Ureter (tissue), 1 donor: ENCODE measurements around the gene KDM3B. TPM values are rescaled to one million over a fixed set of nuclear protein-coding genes. Genes with fewer than 3 reads are reported as not detected.
A peak's percentile ranks its signal among the peaks of the same experiment; 100 is the strongest.
"Not testable (repeated sequence)": the region's sequence is repeated elsewhere in the genome, so short reads cannot be mapped to it uniquely, and the experiment has no call there.

Experiments used
- DNase-seq: peaks from one replicate; pipeline ENCODE4 v3.0.0-alpha.2; 2020; ENCODE audit warnings: low spot score
- total RNA-seq: library from RNA; stranded (reverse); gene quantifications from one replicate; pipeline ENCODE4 v1.2.4, GENCODE V29; 2023
- donor health status: DM: yes; HTN: yes; CAD: no.

The KDM3B gene
- total RNA-seq, 1 donor from 2014 or later: 79.8 TPM

DNA sequence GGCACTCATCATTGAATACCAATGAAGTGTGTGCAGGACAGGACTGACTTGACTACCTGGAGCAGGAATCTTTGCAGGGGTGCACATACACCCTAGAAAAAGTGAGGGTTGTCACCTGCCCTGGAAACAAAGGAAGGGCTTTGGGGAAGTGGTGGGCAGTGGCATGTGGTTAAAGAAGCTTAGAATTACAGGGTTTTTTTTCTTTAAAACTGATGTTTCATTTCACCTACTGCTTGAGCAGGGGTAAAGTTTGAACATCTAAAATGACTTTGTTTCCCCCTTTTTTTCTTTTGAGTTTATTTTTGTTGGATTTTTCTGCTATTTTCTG, 2.0 kb upstream of the KDM3B start:
- no peak for DNase-seq

DNA sequence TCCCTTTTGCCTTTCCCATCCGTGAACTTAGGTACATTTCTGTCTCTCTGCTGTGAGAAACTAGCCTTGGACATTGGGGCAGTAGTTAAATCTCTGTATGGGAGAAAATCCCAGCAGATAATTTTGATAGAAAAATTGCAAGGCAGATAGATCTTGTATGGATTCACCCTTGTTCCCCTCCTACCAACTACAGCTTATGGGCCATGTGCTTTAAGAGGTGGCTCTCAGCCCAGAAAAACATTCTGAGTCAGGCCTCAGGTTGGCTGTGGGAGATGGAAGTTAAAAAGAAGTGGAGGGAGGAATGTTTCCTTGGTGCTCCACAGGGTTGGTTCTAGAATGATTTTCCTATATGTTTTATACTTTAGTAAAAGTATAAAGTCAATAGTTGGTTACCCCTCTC, 1.4 kb upstream of the KDM3B start:
- no peak for DNase-seq

DNA sequence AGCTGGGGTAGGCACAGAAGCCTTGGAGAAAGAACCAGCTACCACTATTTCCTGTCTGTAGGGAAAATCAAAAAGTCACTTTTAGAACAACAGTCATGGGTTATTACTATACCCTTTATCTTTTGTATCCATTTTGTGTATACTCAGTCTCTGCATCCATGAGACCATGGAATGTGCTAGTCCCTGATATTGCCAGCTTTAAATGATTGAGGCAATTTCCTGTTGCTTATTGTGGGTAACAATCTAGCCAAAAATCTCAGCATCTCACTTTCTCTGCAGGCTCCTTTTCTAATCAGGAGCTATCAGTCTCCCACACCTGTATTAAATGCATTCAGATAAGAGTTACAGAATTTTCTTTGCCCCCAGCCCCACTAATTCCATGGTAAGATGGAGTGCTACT, 968 bp upstream of the KDM3B start:
- DNase-seq: no peak

DNA sequence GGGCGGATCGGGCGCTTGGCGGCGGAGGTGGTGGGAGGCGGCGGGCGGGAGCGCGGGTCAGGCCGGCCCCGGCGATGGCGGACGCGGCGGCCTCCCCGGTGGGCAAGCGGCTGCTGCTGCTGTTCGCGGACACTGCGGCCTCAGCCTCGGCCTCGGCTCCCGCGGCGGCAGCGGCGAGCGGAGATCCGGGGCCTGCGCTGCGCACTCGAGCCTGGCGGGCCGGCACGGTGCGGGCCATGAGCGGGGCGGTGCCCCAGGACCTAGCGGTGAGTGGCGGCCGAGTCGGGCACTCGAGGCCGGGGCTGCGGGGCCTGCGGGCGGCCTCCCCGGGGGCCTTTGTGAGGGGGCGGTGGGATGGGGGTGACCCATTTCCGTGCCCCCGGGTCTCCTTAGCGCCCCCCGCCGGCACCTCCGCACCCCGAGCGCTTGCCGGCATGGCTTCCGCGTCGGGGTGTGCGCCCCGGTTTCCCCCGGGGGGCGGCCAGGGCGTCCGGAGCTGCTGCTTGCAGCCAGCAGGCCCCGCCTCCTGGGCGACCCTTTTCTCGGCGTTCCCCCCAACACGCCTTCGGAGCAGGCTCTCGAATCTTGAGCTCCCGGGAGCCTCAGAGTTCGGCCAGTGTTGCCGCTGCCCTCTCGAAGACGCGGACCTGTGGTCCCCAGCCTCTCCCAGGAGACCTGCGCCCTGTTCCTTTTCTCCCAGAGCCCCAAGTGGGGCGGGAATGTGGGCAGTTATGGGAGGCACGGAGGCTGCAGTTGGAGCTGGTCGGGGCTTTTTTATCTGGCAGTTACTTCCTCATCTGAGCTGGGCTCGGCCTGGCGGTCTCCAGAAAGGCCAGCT, 456 bp downstream of the KDM3B start:
- peak; percentile 67 for DNase-seq

DNA sequence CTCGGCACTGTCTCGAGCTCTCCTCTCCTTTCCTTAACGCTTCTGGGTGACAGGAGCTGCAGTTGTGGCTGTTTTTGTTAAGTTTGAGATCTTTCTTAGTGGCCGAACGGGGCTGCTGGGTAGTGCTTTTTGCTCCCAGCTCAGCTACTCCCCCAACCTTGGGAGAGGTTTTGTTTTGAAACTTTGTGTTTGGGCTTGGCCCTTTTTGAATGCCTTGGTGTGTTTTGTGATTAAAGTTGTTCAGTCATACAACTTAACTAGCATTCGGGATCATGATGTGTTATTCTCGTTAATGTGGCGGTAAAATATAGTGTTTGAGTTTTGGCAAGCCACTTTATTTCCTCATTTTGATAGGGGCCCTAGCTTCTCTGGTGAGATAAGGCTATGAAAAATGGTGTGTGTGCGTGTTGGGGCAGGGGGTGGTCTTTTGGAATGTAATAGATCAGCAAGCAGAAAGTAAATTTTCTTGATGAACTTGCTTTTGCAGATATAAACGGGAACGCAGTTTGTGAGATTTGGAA, 1.1 kb downstream of the KDM3B start:
- DNase-seq: no peak

DNA sequence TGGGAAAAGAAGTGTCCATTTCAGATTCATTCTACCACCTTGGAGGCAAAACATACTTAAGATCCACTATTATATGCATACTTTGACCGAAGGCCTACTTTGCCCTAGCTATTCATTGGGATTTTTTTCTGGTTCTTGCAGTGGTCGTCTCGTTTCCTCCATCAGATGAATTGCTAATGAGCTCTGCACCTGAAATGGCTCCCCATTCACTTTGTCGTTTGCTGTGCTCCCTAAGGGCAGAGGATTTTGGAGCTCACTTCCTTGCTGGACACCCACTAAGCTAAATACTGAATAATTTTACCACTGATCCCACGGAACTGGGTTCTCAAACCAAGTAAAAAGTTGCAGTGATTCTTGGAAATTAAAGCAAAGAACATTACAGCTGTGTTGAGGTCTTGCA, 1.9 kb downstream of the KDM3B start:
- no peak for DNase-seq

DNA sequence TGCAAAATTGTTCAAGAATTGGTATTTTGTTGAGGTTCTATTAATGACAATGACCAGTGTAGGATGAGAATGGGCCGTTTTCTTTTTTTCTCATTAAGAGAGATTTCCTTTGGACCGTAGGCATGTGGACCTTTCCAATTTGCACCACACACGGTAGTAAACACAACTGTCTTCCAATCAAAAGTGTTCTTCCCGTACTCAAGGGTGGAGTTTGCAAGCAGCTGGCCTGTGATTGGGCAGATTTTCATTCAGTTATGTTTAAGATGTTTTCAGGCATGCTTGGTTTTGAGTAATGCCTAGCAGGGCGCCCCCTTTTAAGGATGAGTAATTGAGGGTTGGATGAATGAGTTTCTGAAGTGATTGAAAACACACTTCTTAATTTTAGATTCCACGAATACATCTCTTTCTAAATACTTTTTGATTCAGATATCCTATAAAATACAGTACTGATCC, 2.5 kb downstream of the KDM3B start:
- no peak for DNase-seq

DNA sequence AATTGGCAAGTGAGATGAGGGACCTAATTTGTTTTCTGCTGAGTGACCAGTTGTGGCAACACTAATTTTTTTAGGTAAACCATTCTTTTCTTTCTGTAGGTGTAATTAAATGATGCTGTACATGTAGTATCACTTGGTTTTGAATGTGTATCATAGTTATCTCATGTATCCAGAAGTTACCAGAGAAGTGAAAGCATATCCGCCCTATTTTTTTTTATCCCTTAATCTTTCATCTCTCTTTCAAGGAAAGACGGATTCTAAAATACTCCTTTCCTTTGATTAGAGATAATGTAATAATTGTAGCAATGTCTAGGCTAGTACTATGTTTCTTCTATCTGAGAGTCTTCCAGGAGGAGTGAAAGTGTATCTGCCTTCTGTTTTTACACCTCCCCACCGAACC, 7.1 kb downstream of the KDM3B start:
- no peak for DNase-seq

DNA sequence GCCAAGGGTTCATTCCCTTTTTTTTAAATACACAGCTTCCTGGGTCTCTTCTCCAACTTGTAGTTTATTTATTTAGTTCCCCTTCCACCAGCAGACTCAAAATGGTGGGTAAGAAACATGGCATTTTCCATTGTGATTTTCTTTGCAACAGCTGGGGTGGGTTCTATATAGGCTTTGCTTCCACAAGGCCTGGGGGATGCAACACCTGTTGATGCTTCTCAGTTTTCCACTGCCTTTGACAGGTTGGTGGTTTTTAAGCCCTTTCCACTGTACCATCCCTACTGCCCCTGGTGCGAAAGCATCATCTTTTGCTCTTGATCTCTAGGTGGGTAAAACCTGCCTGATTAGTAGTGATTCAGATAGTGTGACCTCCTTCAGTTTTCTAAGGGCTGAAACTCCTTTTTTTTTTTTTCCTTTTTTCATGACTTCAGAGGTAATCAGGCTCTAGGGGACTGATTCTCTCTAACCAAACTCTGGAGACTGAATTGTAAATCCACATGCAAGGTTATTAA, 8.5 kb downstream of the KDM3B start:
- DNase-seq: no peak

DNA sequence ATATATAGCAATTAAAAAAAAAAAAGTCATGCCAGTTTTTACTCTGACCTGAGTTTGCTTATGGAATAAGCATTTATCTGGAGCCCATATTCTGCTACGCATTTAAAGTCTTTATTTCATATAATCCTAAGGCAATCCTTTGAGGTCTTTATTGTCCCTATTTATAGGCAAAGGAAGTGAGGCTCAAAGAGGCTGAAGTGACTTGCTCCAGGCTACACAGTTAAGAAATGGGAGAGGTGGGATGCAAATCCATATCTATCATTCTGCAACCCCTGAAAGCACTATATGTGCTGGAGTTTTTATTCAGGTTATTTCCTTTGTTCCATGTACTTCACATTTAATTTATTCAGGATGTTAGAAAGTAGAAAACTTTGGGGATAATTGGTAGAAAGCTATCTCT, 12.1 kb downstream of the KDM3B start:
- no peak for DNase-seq

DNA sequence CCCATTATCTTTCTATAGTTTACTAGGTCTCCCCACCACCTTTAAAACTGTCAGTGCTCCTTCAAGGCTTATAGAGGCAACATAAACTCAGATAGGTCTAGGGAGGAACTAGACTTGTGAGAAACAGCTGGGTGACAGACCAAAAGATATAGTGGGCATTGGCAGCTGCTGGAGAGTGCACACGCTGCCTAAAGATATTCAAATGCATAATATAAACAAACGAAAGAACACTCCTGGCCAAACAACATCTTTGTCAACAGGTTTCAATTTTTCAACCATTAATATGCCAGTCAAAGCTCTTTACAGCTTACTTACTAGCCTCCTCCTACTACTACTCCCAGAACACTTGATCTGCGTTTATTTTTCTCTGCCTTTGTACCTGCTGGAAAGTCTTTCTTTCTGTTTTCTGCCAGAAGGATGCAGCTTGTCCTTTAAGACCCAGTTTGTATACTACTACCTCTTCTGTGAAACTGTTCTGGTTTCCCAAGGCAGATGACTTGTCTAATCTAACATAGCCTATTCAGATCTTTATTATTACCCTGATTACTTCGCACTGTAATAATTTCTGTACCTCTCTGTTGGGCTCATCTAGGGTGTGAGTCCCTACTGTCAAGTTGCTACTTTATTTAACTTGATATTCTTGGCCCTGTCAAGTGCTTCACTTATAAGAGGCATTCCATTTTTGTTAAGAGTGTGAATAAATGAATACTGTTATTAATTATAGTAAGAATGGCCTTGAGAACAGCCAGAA, 14.3 kb downstream of the KDM3B start:
- DNase-seq: no peak

DNA sequence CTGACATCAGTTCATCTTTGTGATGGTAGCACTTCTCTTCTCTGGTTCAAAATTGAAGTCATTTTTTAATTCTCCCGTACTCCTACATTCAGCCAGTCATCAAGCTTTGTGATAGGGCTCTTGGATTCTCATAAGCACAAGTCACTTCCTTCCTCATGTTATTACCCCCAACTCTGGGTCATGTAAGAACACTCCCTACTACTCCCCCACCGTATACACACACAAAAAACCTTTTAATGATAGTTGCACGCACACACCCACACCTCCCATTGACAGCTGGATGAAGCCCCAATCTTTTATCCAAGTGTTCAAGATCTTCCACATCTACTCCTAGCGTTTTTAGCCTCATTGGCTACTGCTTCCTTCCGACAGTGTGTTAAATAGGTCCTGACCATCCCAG, 16.8 kb downstream of the KDM3B start:
- no peak for DNase-seq

DNA sequence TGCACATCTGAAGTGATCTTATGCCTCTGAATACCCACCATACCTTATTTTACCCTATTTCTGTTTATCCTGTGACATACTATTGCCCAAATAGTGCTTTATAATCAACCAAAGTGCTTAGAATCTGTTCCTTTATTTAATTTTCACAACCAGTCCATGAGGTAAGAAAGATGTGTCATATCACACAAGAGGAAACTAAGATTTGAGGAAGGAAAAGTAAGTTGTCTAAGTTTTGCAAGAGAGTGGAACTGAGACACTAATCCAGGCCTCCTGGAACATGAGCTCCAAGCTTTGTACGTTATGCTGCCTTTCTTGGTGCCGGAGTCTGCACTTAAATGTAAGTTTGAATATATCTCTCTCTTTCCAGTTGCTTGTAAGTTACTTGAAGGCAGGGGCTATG, 17.2 kb downstream of the KDM3B start:
- no peak for DNase-seq

DNA sequence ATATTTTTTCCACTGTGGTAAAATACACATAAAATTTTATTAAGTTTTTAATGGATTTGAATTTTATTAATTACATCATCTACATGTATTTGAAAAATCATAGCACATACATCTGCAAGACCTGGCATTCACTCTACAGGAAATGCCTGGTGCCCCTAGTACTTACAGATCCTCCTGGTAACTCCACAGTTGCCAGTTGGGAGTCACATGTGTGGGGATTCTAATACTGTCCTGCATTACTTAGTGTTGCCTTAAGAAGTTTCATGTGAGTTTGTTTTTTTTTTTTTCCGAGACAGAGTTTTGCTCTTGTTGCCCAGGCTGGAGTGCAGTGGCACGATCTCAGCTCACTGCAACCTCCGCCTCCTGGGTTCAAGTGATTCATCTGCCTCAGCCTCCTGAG, 18.1 kb downstream of the KDM3B start:
- no peak for DNase-seq

DNA sequence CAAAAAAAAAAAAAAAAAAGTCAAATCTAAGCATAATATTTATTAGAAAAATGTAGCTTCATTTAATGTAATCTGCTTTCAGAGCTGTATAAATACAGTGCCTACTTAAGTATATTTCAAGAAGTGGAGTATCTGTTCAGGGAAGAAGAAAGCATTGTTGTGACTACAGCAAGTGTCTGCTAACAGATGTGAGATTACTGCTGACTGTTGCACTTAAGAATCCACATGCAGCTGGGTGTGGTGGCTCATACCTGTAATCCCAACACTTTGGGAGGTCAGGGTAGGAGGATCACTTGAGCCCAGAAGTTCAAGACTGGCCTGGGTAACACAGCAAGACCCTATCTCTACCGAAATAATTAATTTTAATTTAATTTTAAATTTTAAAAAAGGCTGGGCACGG, 19.0 kb downstream of the KDM3B start:
- no peak for DNase-seq

DNA sequence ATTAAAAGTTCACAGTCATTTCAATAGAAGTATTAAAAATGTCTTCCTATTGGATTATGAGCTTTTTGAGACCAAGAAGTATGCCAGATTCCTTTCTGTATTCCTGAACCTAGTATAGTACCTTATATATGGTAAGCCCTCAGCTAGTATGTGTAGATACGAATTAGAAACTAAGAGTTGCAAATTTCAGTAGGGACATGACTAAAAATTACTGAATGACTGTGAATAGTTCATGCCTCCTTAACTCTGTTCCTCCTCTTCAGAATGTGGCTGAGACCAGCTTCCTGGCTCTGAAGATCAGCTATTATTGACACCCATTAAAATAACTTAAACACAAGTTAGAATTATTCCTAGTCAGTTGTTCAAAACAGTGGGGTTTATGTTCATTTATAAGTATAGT, 19.7 kb downstream of the KDM3B start:
- no peak for DNase-seq

DNA sequence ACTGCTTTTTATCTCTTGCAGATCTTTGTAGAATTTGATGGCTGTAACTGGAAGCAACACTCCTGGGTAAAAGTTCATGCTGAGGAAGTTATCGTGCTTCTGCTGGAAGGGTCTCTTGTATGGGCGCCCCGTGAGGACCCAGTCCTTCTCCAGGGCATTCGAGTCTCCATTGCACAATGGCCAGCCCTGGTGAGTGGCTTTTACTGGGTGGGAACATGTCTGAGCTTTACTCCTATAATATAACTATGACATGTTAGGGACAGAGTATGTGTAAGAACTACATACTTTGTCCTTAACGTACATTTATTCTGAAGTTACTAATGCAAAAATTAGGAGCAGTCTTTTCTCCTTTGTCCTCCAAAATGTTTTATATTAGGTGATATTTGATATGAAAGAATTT, 20.2 kb downstream of the KDM3B start:
- no peak for DNase-seq

DNA sequence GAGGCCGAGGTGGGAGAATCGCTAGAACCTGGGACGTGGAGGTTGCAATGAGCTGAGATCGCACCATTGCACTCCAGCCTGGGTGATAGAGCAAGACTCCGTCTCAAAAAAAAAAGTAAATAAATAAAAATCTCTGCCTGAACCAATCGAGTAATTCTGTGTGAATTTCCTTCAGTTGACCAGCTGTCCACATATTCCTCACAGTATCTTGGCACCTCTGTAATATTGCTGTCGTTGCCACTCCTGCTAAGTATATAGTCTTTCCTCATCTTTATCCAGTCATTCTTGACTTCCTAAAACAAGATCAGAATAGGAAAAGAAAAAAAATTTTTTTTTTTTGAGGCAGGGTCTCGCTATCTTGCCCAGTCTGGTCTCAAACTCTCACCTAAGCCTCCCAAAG, 29.9 kb downstream of the KDM3B start:
- DNase-seq: no peak

DNA sequence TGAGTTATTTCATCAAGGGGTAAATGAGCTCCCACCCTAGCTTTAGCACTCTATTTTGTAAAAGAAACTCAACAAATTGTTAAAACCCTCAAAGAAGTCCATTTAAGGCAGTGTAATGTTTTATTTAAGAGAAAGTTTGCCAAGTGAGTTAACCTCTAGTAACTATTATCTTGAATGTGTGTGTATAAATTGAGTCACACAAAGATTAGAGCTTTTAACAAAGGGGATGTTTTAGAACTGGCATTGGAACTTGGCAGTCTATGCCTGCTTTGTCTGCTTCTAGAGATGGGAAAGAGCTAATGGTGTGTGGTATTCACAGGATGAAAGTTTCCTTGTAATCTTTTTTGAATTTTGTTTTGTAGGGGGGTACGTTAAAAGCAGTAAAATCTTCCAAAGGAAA, 33.2 kb downstream of the KDM3B start:
- DNase-seq: no peak

DNA sequence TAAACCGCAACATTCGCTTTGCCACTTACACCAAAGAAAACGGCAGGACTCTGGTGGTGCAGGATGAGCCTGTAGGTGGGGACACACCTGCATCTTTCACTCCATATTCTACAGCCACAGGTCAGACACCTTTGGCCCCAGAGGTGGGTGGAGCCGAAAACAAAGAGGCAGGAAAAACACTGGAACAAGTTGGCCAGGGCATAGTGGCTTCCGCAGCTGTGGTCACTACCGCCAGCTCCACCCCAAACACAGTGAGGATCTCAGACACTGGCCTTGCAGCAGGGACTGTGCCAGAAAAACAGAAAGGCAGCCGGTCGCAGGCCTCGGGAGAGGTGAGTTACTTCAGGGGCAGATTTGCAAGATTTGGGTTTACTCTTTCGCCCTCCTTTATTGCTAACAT, 33.8 kb downstream of the KDM3B start:
- DNase-seq: no peak

DNA sequence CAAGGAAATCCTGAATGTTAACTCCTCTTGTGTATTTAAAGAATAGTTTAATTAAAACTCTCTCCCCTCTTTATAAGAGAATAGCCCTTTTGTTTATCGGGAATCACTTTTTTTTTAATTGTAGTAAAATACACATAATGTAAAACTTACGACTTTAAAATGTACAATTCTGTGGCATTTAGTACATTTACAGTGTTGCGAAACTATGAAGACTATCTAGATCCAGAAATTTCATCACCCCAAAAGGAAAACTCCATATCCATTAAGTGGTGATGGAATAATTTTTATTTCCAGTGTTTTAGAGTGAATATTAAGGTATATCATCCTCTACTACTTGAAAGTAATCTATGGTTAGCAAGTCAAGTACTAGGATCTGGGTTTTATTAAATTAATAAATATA, 36.8 kb downstream of the KDM3B start:
- DNase-seq: no peak

DNA sequence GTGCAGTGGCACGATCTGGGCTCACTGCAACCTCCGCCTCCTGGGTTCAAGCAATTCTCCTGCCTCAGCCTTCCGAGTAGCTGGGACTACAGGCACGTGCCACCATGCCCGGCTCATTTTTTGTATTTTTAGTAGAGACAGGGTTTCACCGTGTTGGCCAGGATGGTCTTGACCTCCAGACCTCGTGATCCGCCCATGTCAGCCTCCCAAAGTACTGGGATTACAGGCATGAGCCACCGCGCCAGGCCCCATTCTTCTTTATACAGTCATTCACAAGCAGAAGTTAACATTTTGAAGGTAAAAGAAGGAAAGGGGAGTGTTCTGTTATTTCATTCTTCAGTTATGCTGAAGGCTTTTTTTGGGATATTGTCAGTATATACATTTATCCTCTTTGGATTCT, 37.4 kb downstream of the KDM3B start:
- DNase-seq: not testable (repeated sequence)

DNA sequence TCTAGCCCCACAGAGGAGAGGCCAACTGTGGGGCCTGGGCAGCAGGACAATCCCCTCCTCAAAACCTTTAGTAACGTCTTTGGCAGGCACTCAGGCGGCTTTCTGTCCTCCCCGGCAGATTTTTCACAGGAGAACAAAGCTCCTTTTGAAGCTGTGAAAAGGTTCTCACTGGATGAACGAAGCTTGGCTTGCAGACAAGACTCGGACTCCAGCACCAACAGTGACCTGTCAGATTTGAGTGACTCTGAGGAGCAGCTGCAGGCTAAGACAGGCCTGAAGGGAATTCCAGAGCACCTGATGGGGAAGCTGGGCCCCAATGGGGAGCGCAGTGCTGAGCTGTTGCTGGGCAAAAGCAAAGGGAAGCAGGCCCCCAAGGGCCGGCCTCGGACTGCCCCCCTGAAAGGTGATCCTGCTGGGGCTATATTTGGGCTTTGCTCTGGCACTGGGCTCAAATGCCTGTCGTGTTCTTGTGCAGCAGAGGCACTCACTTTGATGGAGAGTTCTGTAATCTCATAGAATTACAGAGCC, 39.4 kb downstream of the KDM3B start:
- no peak for DNase-seq
